Measurements from ENCODE around the gene NBAS.

Gene NBAS

DNA sequence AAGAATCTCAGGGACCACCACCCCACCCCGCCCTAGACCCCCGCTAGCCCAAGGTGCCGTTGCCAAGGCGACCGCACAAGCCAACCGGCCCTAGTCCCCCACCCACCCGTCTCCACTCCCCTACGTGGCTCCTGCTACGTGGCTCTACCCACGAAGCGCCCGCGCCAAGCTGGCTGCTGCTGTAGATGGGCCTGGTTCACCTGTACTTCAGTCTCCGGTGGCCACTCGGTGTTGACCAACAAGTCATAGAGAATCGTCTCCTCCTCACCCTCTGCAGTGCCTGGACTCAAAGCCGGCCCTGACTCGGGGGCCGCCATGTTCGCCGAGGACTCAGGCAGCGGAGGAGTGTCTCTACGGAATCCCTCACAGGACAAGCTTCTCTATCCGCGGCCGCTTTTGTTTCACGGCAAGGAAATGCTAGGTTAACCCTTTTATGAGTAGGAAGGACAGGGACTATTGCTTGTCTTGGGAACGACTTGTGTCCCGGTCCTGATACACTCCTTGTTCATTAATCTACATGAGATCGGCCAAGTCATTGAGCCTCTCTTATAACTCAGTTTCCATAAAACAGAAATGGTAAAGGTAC, at the start of gene NBAS:
NBAS (minus strand) TSS at position 347 of the 586 bp plus-strand sequence; CDS start at position 317, 30 bp downstream.
- no peaks in the 10 kb centered on the region for H3F3A ChIP-seq (ENCODE audit: insufficient read depth, low read length)
- no peaks in the 10 kb centered on the region for H3K9me3 ChIP-seq (ENCODE audit: low read length)
- H3K27ac ChIP-seq (ENCODE audit: low read depth, low read length, poor library complexity, severe bottlenecking): no peak within 1 kb of the TSS
- H3K4me3 ChIP-seq (ENCODE audit: low read depth, low read length, poor library complexity, severe bottlenecking): peak within 1 kb of the TSS; percentile 90
- no peaks in the 10 kb centered on the region for H3K27me3 ChIP-seq (ENCODE audit: insufficient read depth, low read length)
- H3K79me2 ChIP-seq (ENCODE audit: insufficient read depth, low read length): peaks cover 10% of the 10 kb centered on the region; the same call in 1 of the 2 replicates
- H3K9me2 ChIP-seq (ENCODE audit: low read depth, low read length): no peaks in the 10 kb centered on the region
- peaks cover 28% of the 10 kb centered on the region for H3K4me1 ChIP-seq (ENCODE audit: insufficient read depth, low read length, severe bottlenecking)
- no peaks in the 10 kb centered on the region for H4K20me1 ChIP-seq (ENCODE audit: insufficient read depth, low read length)
- peak within 1 kb of the TSS; percentile 85 for H2AFZ ChIP-seq (ENCODE audit: low read length)
- H3K36me3 ChIP-seq (ENCODE audit: insufficient read depth, low read length): no peaks in the 10 kb centered on the region
- peak within 1 kb of the TSS; percentile 71 for H3K4me2 ChIP-seq (ENCODE audit: low read length)
- H3K9ac ChIP-seq (ENCODE audit: low read length): peak within 1 kb of the TSS; percentile 70
- TF ChIP-seq EZH2 (IDR thresholded peaks at IDR 0.05; ENCODE audit: borderline replicate concordance, low read length): no peak
- TF ChIP-seq, protein P1, sequence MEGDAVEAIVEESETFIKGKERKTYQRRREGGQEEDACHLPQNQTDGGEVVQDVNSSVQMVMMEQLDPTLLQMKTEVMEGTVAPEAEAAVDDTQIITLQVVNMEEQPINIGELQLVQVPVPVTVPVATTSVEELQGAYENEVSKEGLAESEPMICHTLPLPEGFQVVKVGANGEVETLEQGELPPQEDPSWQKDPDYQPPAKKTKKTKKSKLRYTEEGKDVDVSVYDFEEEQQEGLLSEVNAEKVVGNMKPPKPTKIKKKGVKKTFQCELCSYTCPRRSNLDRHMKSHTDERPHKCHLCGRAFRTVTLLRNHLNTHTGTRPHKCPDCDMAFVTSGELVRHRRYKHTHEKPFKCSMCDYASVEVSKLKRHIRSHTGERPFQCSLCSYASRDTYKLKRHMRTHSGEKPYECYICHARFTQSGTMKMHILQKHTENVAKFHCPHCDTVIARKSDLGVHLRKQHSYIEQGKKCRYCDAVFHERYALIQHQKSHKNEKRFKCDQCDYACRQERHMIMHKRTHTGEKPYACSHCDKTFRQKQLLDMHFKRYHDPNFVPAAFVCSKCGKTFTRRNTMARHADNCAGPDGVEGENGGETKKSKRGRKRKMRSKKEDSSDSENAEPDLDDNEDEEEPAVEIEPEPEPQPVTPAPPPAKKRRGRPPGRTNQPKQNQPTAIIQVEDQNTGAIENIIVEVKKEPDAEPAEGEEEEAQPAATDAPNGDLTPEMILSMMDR (IDR thresholded peaks at IDR 0.05; ENCODE audit: low read length): no peak

DNA sequence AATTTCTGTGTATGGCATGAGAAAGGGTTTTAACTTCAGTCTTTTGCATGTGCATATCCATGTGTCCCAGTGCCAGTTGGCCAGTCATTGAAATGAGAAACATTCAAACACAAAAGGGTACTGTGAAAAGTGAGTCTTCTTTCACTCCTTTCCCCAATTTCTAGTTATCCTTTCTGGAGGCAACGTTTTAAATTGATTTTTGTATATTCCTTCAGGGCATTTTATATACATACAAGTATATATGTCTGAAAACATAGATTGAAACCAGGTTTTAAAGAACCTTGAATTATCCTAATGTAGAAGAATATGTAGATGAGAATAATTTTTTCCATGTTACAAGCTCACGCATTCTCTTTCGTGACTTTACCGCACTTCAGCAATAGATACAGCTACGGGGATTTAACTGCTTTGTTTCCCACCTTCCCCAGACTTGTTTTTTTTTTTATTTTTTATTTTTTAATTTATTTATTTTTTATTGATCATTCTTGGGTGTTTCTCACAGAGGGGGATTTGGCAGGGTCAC, 49.4 kb upstream of the NBAS start:
- Histone ChIP-seq H2AFZ (ENCODE audit: low read length) (no peak overlapping the region), H3F3A (ENCODE audit: insufficient read depth, low read length) (no peaks in the 10 kb centered on the region), H3K79me2 (ENCODE audit: insufficient read depth, low read length) (no peaks in the 10 kb centered on the region), H3K9me3 (ENCODE audit: low read length) (no peaks in the 10 kb centered on the region), H3K9me2 (ENCODE audit: low read depth, low read length) (no peaks in the 10 kb centered on the region), H3K4me3 (ENCODE audit: low read depth, low read length, poor library complexity, severe bottlenecking) (no peak overlapping the region), H3K9ac (ENCODE audit: low read length) (no peak overlapping the region), H3K36me3 (ENCODE audit: insufficient read depth, low read length) (peaks cover 63% of the 10 kb centered on the region), H4K20me1 (ENCODE audit: insufficient read depth, low read length) (no peaks in the 10 kb centered on the region), H3K27ac (ENCODE audit: low read depth, low read length, poor library complexity, severe bottlenecking) (no peak overlapping the region), H3K4me2 (ENCODE audit: low read length) (no peak overlapping the region), H3K4me1 (ENCODE audit: insufficient read depth, low read length, severe bottlenecking) (no peaks in the 10 kb centered on the region), H3K27me3 (ENCODE audit: insufficient read depth, low read length) (no peaks in the 10 kb centered on the region)
- TF ChIP-seq EZH2 (IDR thresholded peaks at IDR 0.05; ENCODE audit: borderline replicate concordance, low read length): no peak
- TF ChIP-seq, protein P1 (IDR thresholded peaks at IDR 0.05; ENCODE audit: low read length): no peak

DNA sequence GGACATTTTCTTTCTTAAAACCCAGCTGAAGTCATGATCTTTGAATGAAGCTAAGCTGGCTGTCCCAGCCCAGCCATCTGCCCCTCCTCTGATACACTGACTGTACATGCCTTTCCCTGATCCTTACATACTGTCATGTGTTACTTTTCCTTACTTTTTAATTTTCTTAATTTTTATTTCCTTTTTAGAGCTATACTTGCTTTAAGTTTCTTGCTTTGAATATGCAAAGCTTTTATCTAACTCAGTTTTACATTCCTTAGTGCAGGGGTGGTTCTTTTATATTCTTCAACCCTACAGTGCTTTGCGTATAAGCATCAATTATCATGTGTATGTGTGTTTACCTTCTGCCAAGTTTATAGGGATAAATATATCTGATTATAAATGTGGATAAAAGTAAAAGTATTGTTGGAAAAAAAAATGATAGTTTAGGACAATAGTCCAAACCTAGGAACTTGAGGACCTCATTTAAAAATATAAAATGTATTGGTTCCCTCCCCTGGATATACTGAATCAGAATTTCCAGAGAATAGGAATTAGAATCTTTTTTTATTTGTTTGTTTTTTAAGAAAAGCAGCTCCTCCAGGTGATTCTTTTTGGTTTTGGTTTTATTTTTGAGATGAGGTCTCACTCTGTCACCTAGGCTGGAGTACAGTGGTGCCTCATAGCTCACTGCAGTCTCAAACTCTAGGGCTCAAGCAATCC, 48.4 kb upstream of the NBAS start:
- Histone ChIP-seq H3K9me3 (ENCODE audit: low read length) (no peaks in the 10 kb centered on the region), H4K20me1 (ENCODE audit: insufficient read depth, low read length) (no peaks in the 10 kb centered on the region), H3K4me3 (ENCODE audit: low read depth, low read length, poor library complexity, severe bottlenecking) (no peak overlapping the region), H3K9ac (ENCODE audit: low read length) (no peak overlapping the region), H3K27me3 (ENCODE audit: insufficient read depth, low read length) (no peaks in the 10 kb centered on the region), H3K9me2 (ENCODE audit: low read depth, low read length) (no peaks in the 10 kb centered on the region), H2AFZ (ENCODE audit: low read length) (no peak overlapping the region), H3K79me2 (ENCODE audit: insufficient read depth, low read length) (no peaks in the 10 kb centered on the region), H3K27ac (ENCODE audit: low read depth, low read length, poor library complexity, severe bottlenecking) (no peak overlapping the region), H3K4me2 (ENCODE audit: low read length) (no peak overlapping the region), H3K36me3 (ENCODE audit: insufficient read depth, low read length) (peaks cover 73% of the 10 kb centered on the region), H3K4me1 (ENCODE audit: insufficient read depth, low read length, severe bottlenecking) (no peaks in the 10 kb centered on the region), H3F3A (ENCODE audit: insufficient read depth, low read length) (no peaks in the 10 kb centered on the region)
- TF ChIP-seq EZH2 (IDR thresholded peaks at IDR 0.05; ENCODE audit: borderline replicate concordance, low read length): no peak
- TF ChIP-seq, protein P1 (IDR thresholded peaks at IDR 0.05; ENCODE audit: low read length): no peak

Data from OCI-LY1 (cell line).